Measurements from ENCODE around the gene C2orf68.

- no peak for TF ChIP-seq CTCF (IDR thresholded peaks at IDR 0.05)
- TF ChIP-seq REST (IDR thresholded peaks at IDR 0.05; ENCODE audit: insufficient read depth in 1 of 2, low read depth in 2 of 2, low read length in 1 of 2), result no peak
- TF ChIP-seq TCF7L2 (IDR thresholded peaks at IDR 0.05; ENCODE audit: low read depth, low read length), result no peak
- no peak for TF ChIP-seq SIN3A (IDR thresholded peaks at IDR 0.05; ENCODE audit: borderline replicate concordance, insufficient read depth, low read depth, low read length)
- TF ChIP-seq POLR2AphosphoS5 (IDR thresholded peaks at IDR 0.05; ENCODE audit: low read depth, low read length), result no peak
Observed at GRCh38 chr2:85655961-85656417, 44.1 kb upstream of the C2orf68 start.

All from Panc1 (cell line).